ENCODE data around the gene PIH1D2. TPM values are rescaled to one million over a fixed set of nuclear protein-coding genes. Genes with fewer than 3 reads are reported as not detected.

The PIH1D2 gene
- polyA plus RNA-seq, 2 of the 4 experiments (the other 2 are of a cell fraction): 0.98 to 1.4 TPM

- 7% methylated on average over 19 of the region's 19 CpGs for WGBS (ENCODE audit: missing lambda C conversion rate)
- Histone ChIP-seq H3K4me1 (peaks cover 9% of the 10 kb centered on the region; the same call in 2 of the 3 replicates), H3K4me2 (peak overlapping the region; percentile 93), H3K9me3 (no peaks in the 10 kb centered on the region), H3K4me3 (peak overlapping the region; percentile 86), H3K27ac (peak overlapping the region; percentile 87 to 96)
- ATAC-seq (peak; percentile 62 to 65; a peak in 5 of 6 replicates), DNase-seq (ENCODE audit: low read depth in 1 of 2, low spot score in 1 of 2) (peak; percentile 14 to 28), FAIRE-seq (no peak)
- ChIA-PET POLR2A (interaction anchor here (0.7 to 2.3 kb wide), 9 partner anchors 11 to 195 kb away, joined by 3 to 5 read pairs (median 3); partner anchors contain the start of genes BCO2, NKAPD1 and PIH1D2), CTCF (interaction anchor here (0.7 to 0.9 kb wide), 2 partner anchors 28 to 89 kb away, joined by 3 read pairs; partner anchors contain the start of gene BCO2)
- TF ChIP-seq MYC (IDR thresholded peaks at IDR 0.05; ENCODE audit: borderline replicate concordance, low read length) (no peak), CHD2 (IDR thresholded peaks at IDR 0.05; ENCODE audit: low read length, partially characterized antibody) (no peak), MAX (IDR thresholded peaks at IDR 0.05) (peak; percentile 65), BCL3 (IDR thresholded peaks at IDR 0.05) (no peak), USF2 (IDR thresholded peaks at IDR 0.05) (peak; percentile 49; the same call in 1 of the 2 replicates)
Measured at GRCh38 chr11:112085822-112086421, 12.1 kb upstream of the PIH1D2 start.

GRCh38 chr11:112082729-112083128 lies 8.9 kb upstream of the PIH1D2 start:
- CTCF ChIA-PET: interaction anchor here (0.9 kb wide), 1 partner anchor 31 kb away, joined by 4 read pairs; no protein-coding TSS in a partner anchor
- H3K4me1 ChIP-seq: peaks cover 7% of the 10 kb centered on the region; the same call in 2 of the 3 replicates
- TF ChIP-seq E2F6 (IDR thresholded peaks at IDR 0.05; ENCODE audit: borderline replicate concordance, low read depth) (no peak), ZC3H11A (IDR thresholded peaks at IDR 0.05) (no peak), GATA3 (IDR thresholded peaks at IDR 0.05; ENCODE audit: borderline replicate concordance) (no peak), CHD2 (IDR thresholded peaks at IDR 0.05; ENCODE audit: low read length, partially characterized antibody) (no peak), RARB (CRISPR knock-in tag; IDR thresholded peaks at IDR 0.05) (no peak), CBX8 (IDR thresholded peaks at IDR 0.05) (no peak), CTCF (IDR thresholded peaks at IDR 0.05) (no peak), CHD4 (IDR thresholded peaks at IDR 0.05; ENCODE audit: borderline replicate concordance) (no peak), HOXB5 (CRISPR knock-in tag; IDR thresholded peaks at IDR 0.05) (no peak), NPAS2 (CRISPR knock-in tag; IDR thresholded peaks at IDR 0.05; ENCODE audit: borderline replicate concordance) (no peak), CEBPB (IDR thresholded peaks at IDR 0.05) (no peak)
- WGBS (ENCODE audit: missing lambda C conversion rate): 84% methylated on average over 4 of the region's 4 CpGs
- no peak overlapping the region for H3K4me3 ChIP-seq
- no peak overlapping the region for H3K27ac ChIP-seq
- ATAC-seq: no peak
- FAIRE-seq: no peak
- no peaks in the 10 kb centered on the region for H3K9me3 ChIP-seq
- POLR2A ChIA-PET: no interaction called here
- DNase-seq (ENCODE audit: low read depth in 1 of 2, low spot score in 1 of 2): no peak
- H3K4me2 ChIP-seq: no peak overlapping the region

- Histone ChIP-seq H3K4me2 (no peak overlapping the region), H3K9me3 (no peaks in the 10 kb centered on the region), H3K4me3 (no peak overlapping the region), H3K27ac (no peak overlapping the region), H3K4me1 (no peaks in the 10 kb centered on the region)
- 80% methylated on average over 1 of the region's 1 CpG for WGBS (ENCODE audit: missing lambda C conversion rate)
- ChIA-PET CTCF (no interaction called here), POLR2A (no interaction called here)
- DNase-seq (ENCODE audit: low read depth in 1 of 2, low spot score in 1 of 2): no peak
- FAIRE-seq: no peak
- ATAC-seq: no peak
- peak; percentile 61 for TF ChIP-seq MAFK (IDR thresholded peaks at IDR 0.05; ENCODE audit: partially characterized antibody)
- no peak for TF ChIP-seq JUNB (IDR thresholded peaks at IDR 0.05)
Measured at GRCh38 chr11:112062923-112063322, 10.9 kb downstream of the PIH1D2 start.

Measured in A549 (cell line).